Brain microvascular endothelial cell (primary cell): ENCODE measurements around the gene NIPAL3.
A peak's percentile ranks its signal among the peaks of the same experiment; 100 is the strongest.

Experiments
- DNase-seq: peaks from one replicate; pipeline ENCODE4 v3.0.0-alpha.2; 2020
- H3K27ac ChIP-seq: fragments of 250-450 bp; sonication (Bioruptor Pico); 2 replicates; pipeline ENCODE4 v1.5.1; 2020; ENCODE audit warnings: mild to moderate bottlenecking, moderate library complexity
- H3K27me3 ChIP-seq: fragments of 250-450 bp; sonication (Bioruptor Pico); replicated peaks from 2 replicates; pipeline ENCODE4 v1.5.1; 2020; ENCODE audit warnings: mild to moderate bottlenecking
- H3K36me3 ChIP-seq: fragments of 250-450 bp; sonication (Bioruptor Pico); replicated peaks from 2 replicates; pipeline ENCODE4 v1.5.1; 2020; ENCODE audit warnings: mild to moderate bottlenecking
- H3K4me3 ChIP-seq: 2 replicates; pipeline ENCODE4 v1.5.1; 2011; ENCODE audit warnings: low read depth, mild to moderate bottlenecking, control low read depth, low read length, moderate library complexity
- in situ Hi-C: cut with HindIII; loops from 2 replicates; pipeline ENCODE4 v1.10.0; 2017; ENCODE audit warnings: low sequenced_read_pairs, low pct_ligation_motif_present
- TF ChIP-seq, protein P1 (sequence below): IDR thresholded peaks from 2 replicates; pipeline ENCODE4 v1.5.1; 2011; ENCODE audit warnings: low read depth, mild to moderate bottlenecking, moderate library complexity, low read length, control low read depth, inconsistent platforms; ENCODE audit errors: missing control alignments

NIPAL3 gene

DNA sequence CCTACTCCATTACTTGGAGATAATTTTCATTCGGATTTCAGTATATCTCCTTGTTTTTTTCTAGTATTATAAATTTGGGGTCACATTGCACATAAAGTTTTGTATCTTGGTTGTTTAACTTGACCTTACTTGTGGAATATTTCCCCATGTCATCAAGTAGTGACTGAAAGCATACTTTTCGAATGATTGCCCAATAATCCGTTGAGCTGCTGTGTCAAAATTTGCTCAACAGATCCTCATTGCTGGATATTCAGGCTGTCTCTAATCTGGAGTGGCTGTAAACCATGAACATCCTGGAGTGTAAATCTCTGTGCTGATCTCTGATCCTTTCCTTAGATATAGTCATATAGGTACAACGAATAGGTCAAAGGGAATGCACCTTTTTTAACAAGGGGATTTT is 4.9 kb downstream of the NIPAL3 start:
- in situ Hi-C loops, result no loop called here
- H3K4me3 ChIP-seq, result no peak overlapping the region
- no peaks in the 10 kb centered on the region for H3K27me3 ChIP-seq
- H3K27ac ChIP-seq, result no peak overlapping the region
- TF ChIP-seq, protein P1, sequence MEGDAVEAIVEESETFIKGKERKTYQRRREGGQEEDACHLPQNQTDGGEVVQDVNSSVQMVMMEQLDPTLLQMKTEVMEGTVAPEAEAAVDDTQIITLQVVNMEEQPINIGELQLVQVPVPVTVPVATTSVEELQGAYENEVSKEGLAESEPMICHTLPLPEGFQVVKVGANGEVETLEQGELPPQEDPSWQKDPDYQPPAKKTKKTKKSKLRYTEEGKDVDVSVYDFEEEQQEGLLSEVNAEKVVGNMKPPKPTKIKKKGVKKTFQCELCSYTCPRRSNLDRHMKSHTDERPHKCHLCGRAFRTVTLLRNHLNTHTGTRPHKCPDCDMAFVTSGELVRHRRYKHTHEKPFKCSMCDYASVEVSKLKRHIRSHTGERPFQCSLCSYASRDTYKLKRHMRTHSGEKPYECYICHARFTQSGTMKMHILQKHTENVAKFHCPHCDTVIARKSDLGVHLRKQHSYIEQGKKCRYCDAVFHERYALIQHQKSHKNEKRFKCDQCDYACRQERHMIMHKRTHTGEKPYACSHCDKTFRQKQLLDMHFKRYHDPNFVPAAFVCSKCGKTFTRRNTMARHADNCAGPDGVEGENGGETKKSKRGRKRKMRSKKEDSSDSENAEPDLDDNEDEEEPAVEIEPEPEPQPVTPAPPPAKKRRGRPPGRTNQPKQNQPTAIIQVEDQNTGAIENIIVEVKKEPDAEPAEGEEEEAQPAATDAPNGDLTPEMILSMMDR, result no peak
- no peaks in the 10 kb centered on the region for H3K36me3 ChIP-seq
- no peak for DNase-seq

DNA sequence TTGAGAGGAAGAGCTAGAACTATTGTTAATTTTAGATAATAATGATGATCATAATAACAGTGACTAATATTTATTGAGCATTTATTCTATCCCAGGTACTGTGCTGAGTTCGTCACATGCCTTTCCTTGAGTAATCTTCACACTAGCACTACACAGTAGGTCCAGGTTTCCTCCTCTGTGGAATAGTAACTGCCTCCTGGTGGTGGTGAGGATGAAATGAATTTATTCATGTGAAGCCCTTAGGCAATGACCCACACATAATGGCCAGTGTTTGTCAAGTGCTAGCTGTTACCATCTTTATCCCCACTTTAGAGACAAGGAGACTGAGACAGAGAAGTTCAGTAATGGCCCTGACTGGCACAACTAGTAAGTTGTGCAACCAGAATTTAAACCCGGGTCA is 5.9 kb downstream of the NIPAL3 start:
- DNase-seq, result no peak
- TF ChIP-seq, protein P1, result peak; percentile 29

DNA sequence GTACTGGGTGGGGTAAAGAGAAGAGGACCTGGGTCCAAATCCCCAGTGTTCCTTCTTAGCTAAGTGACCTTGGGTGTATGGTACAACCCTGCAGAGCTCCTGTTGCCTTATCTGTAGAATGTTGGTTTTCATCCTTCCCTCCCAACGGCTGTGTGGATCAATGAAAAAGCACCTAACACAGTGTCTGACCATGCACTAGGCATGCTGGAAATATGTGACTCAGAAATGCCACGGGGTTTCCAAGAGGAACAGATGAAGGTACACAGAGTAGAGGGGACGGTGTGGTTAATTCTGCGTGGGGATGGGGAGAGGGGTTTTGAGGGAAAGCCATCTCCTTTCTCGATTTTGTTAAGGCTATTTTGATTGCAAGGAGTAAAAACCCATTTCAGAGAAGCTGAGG is 8.6 kb downstream of the NIPAL3 start:
- in situ Hi-C loops, result no loop called here
- no peaks in the 10 kb centered on the region for H3K36me3 ChIP-seq

More for the DNA sequence above, 5.9 kb downstream of the NIPAL3 start:
- H3K4me3 ChIP-seq, result no peak overlapping the region
- no peaks in the 10 kb centered on the region for H3K27me3 ChIP-seq
- in situ Hi-C loops, result no loop called here
- H3K36me3 ChIP-seq, result no peaks in the 10 kb centered on the region
- no peak overlapping the region for H3K27ac ChIP-seq

DNA sequence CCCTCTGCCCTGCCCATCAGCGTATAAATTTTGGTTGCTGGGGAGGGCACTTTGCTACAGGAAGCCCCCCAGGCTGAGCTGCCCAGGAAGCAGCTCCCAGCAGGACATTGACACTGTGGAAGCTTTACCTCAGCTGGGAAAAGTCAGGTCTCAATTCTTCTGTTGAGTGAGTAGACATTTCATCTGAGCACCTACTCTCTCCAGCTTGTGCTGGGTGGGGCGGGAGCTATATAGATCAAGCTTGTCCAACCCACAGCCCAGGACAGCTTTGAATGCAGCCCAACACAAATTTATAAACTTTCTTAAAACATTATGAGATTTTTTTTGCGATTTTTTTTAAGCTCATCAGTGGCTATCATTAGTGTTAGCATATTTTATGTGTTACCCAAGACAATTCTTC is 9.4 kb downstream of the NIPAL3 start:
- H3K4me3 ChIP-seq, result no peak overlapping the region
- H3K36me3 ChIP-seq, result no peaks in the 10 kb centered on the region
- H3K27me3 ChIP-seq, result no peaks in the 10 kb centered on the region
- H3K27ac ChIP-seq, result no peak overlapping the region
- TF ChIP-seq, protein P1, result no peak
- DNase-seq, result no peak
- in situ Hi-C loops, result no loop called here

More for the DNA sequence above, 8.6 kb downstream of the NIPAL3 start:
- Histone ChIP-seq H3K27ac (no peak overlapping the region), H3K4me3 (no peak overlapping the region), H3K27me3 (no peaks in the 10 kb centered on the region)
- TF ChIP-seq, protein P1, result no peak
- no peak for DNase-seq

DNA sequence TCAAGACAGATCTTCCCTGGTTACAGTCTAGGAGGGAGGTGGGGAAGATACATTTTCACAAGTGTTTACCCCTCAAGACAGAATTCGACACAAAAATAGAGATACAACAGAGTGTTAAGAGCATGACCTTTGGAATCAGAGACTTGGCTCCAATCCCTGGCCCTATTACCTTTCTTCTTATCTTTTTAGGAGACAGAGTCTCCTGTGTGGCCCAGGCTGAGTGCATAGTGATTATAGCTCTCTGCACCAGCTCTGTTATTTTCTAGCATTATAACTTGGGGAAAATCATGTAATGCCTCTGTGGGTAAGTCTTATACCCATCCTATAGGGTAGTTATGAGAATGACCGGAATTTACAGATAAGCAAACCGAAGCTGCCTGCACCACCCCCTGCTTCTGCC is 9.8 kb downstream of the NIPAL3 start:
- H3K27ac ChIP-seq, result no peak overlapping the region
- H3K27me3 ChIP-seq, result no peaks in the 10 kb centered on the region
- DNase-seq, result no peak
- in situ Hi-C loops, result no loop called here
- TF ChIP-seq, protein P1, result no peak
- H3K36me3 ChIP-seq, result no peaks in the 10 kb centered on the region
- H3K4me3 ChIP-seq, result no peak overlapping the region

DNA sequence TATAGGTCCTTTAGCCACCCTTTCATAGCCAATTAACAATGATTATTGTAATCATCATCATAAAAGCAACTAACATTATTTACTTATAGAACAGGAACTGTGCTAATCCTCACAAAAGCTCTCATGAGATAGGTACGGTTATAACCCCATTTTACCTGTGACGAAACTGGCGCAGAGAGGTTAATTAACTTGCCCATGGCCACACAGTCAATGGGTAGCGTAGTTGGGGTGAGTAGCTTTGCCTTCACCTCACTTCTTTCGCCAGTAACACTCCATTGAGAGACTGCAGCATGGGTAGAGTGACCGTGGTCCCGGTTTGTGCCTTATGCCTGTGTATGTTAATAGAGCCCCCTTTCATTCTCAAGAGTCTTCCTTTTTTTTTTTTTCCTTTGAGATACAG is 10.3 kb downstream of the NIPAL3 start:
- DNase-seq, result no peak
- Histone ChIP-seq H3K4me3 (no peak overlapping the region), H3K27ac (no peak overlapping the region), H3K36me3 (no peaks in the 10 kb centered on the region), H3K27me3 (no peaks in the 10 kb centered on the region)
- in situ Hi-C loops, result no loop called here
- TF ChIP-seq, protein P1, result no peak
